HG03558 (cell line): ENCODE data around the gene TMPRSS11D.

Source experiments
- ATAC-seq: cut with Tn5 transposase; IDR thresholded peaks from one replicate; pipeline ENCODE4 v1.9.1; 2021; ENCODE audit warnings: moderate number of reproducible peaks; ENCODE audit not compliant: unreplicated experiment; ENCODE audit errors: extremely low read depth

Gene TMPRSS11D

GRCh38 chr4:67779631-67780030 lies 104.2 kb downstream of the TMPRSS11D start:
- no peak for ATAC-seq

DNA sequence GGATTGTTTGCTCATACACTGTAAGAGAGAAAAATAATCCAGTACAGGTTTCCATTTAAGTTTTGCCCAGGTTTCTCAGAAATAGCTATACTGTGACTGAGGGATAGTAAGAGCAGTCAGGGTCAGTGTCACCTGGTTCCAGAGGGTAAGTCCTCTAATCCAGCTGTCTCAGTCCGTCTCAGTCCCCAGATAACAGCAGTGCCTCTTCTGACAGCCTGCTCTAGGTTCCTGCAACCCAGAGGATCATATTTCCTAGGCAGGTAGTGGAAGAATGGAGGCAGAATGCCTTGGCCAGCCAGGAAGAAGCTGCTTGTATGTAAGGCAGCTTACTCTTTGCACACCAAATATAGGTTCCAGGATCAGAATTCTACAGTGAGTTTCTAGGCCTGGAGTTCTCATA lies 107.1 kb downstream of the TMPRSS11D start:
- no peak for ATAC-seq
